ENCODE measurements around the gene NFXL1. TPM values are rescaled to one million over a fixed set of nuclear protein-coding genes. Genes with fewer than 3 reads are reported as not detected.

Gene NFXL1
- total and polyA plus RNA-seq, 10 of the 15 experiments (the other 5 are each of a cell fraction or from before 2014, with no cell fraction given) = 8.1 to 16.5 (median 13.1) TPM

- POLR2A ChIA-PET = no interaction called here
- SMC1A ChIA-PET (ENCODE audit: uncharacterized antibody, unreplicated experiment) = no interaction called here
- 96% methylated on average over 1 of the region's 1 CpG for WGBS (ENCODE audit: insufficient coverage, insufficient replicate concordance, low lambda C conversion rate, missing lambda C conversion rate)
- H3K9me3 ChIP-seq (replicated peaks; ENCODE audit: control insufficient read depth, insufficient read depth, low read length) = no peaks in the 10 kb centered on the region; the same call in 1 of the 3 replicates
- ATAC-seq (no peak), FAIRE-seq (no peak), DNase-seq (ENCODE audit: low read depth, low spot score) (no peak)
- intact Hi-C loops (cut with micrococcal nuclease; ENCODE audit: unreplicated experiment) (no loop called here), in situ Hi-C loops (cut with MboI) (no loop called here)
- no peak overlapping the region for H3K4me3 ChIP-seq
- CTCF ChIA-PET = interaction anchor here (1.3 to 2.8 kb wide), 3 partner anchors 10 to 13 kb away, joined by 7 to 9 read pairs (median 9); no protein-coding TSS in a partner anchor
- H4K20me1 ChIP-seq (ENCODE audit: control insufficient read depth, insufficient read depth) = no peaks in the 10 kb centered on the region
- H3K36me3 ChIP-seq (ENCODE audit: control insufficient read depth in 2 of 2, insufficient read depth in 2 of 2, low read length in 1 of 2) = peaks cover 0 to 11% of the 10 kb centered on the region in 2 experiments; a peak in 2 of 4 replicates
- no peak overlapping the region for H2AFZ ChIP-seq (ENCODE audit: control insufficient read depth, low read depth, low read length)
- H3K9ac ChIP-seq (ENCODE audit: control insufficient read depth, insufficient read depth, low read length) = no peak overlapping the region
- no peak overlapping the region for H3K4me2 ChIP-seq (ENCODE audit: control insufficient read depth, insufficient read depth)
- no peaks in the 10 kb centered on the region for H3K4me1 ChIP-seq (ENCODE audit: control insufficient read depth, insufficient read depth, low read length)
- no TSS peak for BruUV-seq (replicated peaks)
- no peaks in the 10 kb centered on the region for H3K27me3 ChIP-seq (replicated peaks in 1 of 2; ENCODE audit: control insufficient read depth in 2 of 2, insufficient read depth in 2 of 2, low read length in 1 of 2)
- H3K27ac ChIP-seq (ENCODE audit: control insufficient read depth, insufficient read depth) = no peak overlapping the region
- TF ChIP-seq E4F1 (IDR thresholded peaks at IDR 0.05; ENCODE audit: borderline replicate concordance, partially characterized antibody) (no peak), BCL3 (IDR thresholded peaks at IDR 0.05; ENCODE audit: borderline replicate concordance, insufficient read depth, low read depth, low read length, poor library complexity, severe bottlenecking) (no peak), USF1 (IDR thresholded peaks at IDR 0.05; ENCODE audit: borderline replicate concordance, extremely low read length, insufficient read depth, low read depth, low read length) (no peak)
- TF ChIP-seq, protein P1, sequence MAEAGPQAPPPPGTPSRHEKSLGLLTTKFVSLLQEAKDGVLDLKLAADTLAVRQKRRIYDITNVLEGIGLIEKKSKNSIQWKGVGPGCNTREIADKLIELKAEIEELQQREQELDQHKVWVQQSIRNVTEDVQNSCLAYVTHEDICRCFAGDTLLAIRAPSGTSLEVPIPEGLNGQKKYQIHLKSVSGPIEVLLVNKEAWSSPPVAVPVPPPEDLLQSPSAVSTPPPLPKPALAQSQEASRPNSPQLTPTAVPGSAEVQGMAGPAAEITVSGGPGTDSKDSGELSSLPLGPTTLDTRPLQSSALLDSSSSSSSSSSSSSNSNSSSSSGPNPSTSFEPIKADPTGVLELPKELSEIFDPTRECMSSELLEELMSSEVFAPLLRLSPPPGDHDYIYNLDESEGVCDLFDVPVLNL (IDR thresholded peaks at IDR 0.05; ENCODE audit: low read depth, low read length) = no peak
- H3K79me2 ChIP-seq (ENCODE audit: control insufficient read depth, insufficient read depth, low read length) = no peaks in the 10 kb centered on the region
- RAD21 ChIA-PET (ENCODE audit: unreplicated experiment) = no interaction called here
These were observed 64.9 kb downstream of the NFXL1 start for GRCh38 chr4:47849466-47849865.
